HG02763 (cell line): Measurements from ENCODE around the gene MIPOL1.
"Not testable (repeated sequence)": the region's sequence is repeated elsewhere in the genome, so short reads cannot be mapped to it uniquely, and the experiment has no call there.

Experiments used
- ATAC-seq: cut with Tn5 transposase; IDR thresholded peaks from one replicate; pipeline ENCODE4 v1.9.1; 2021; ENCODE audit warnings: mild to moderate bottlenecking, moderate library complexity; ENCODE audit not compliant: unreplicated experiment

MIPOL1 gene

DNA sequence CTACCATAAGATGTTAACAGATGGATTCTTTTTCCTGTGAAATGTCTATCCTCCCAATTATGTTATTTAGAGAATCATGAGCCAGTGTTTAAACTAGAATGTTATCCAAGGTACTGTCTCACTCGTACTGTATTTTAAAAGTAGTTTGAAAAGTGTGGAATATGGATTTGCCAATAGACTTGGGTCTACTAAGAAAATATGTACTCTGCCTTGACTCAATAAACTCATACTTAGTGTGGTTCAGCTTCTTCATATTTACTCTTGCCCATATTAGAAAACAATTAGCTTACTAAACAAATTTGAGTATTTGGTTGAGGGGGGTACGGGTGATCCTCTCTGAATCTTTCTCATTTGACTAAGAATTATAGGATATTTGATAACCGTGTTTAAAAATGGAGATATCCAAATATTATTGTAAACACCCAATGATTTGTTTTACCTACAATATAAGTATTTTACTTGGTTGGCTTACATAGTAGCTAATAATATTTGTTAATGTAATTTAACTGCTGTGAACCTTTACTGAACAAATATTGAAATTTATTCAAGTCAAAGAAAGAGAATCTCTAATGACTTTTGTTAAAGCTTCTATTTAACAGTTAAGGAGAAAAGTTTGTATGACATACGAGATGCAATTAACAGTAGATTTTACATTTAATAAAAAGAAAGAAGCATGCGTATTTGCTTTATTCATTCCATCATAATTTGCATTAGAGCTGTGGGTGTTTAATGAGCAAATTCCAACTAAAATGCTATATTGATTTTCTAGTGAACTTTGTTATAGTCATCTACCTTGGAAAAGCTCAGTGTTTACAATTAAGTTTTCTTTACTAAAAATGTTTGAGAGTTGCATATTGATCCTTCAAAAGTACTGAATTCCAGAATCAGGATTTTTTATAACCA, 81.2 kb downstream of the MIPOL1 start:
- no peak for ATAC-seq

DNA sequence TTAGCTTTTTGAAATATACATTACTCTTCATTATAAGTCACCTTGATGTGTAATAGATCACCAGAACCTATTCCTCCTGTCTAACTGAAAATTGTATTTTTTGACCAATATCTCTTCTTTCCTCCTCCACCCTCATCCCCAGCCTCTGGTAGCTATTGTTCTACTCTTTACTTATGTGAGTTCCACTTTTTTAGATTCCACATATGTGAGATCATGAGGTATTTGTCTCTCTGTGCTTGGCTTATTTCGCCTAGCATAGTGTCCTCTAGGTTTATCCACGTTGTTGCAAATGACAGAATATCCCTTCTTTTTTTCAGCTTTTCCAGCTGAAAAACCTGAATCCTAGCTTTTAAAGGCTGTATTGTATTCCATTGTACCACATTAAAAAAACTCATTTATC, 82.1 kb downstream of the MIPOL1 start:
- no peak for ATAC-seq

DNA sequence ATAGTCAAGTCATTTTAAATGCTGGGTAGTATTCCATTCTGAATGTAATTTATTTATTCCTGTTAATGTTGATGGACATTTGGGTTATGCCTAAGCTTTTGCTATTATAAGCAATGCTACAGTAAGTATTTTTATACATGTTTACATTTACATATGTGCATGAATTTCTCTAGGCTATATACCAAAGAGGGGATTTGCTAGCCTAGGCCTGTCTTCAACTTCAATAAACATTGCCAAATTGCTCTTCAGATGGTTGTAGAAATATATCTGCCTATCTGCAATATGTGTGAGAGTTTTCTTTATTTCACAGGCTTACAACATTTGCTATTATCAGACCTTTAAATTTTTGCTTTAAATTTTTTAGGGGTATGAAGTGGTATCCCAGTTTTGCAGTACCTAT, 87.0 kb downstream of the MIPOL1 start:
- ATAC-seq, result no peak

GRCh38 chr14:37285220-37285619, 87.5 kb downstream of the MIPOL1 start:
- ATAC-seq, result no peak

- ATAC-seq, result no peak
Observed at GRCh38 chr14:37289688-37290087, 92.0 kb downstream of the MIPOL1 start.

- ATAC-seq, result not testable (repeated sequence)
Observed at GRCh38 chr14:37295262-37295661, 97.5 kb downstream of the MIPOL1 start.

GRCh38 chr14:37311252-37311651, 113.5 kb downstream of the MIPOL1 start:
- no peak for ATAC-seq

DNA sequence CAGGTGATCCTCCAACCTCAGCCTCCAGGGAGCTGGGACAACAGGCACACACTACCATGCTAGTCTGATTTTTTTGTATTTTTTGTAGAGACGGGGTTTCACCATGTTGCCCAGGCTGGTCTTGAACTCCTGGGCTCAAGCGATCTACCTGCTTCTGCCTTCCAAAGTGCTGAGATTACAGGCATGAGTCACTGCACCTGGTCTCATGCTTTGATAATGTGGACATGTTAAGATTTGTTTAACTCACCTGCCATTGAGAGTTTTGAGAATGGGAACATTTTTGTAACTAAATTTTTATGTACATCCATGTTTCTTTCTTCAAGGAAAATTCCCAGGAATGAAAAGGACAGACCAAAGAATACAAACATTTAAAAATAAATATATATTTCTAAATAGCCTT, 121.2 kb downstream of the MIPOL1 start:
- ATAC-seq, result no peak

GRCh38 chr14:37320106-37320505, 122.4 kb downstream of the MIPOL1 start:
- ATAC-seq, result no peak

GRCh38 chr14:37325332-37325731, 127.6 kb downstream of the MIPOL1 start:
- no peak for ATAC-seq

GRCh38 chr14:37326434-37326833, 128.7 kb downstream of the MIPOL1 start:
- ATAC-seq, result no peak

GRCh38 chr14:37327933-37328332, 130.2 kb downstream of the MIPOL1 start:
- ATAC-seq, result not testable (repeated sequence)

DNA sequence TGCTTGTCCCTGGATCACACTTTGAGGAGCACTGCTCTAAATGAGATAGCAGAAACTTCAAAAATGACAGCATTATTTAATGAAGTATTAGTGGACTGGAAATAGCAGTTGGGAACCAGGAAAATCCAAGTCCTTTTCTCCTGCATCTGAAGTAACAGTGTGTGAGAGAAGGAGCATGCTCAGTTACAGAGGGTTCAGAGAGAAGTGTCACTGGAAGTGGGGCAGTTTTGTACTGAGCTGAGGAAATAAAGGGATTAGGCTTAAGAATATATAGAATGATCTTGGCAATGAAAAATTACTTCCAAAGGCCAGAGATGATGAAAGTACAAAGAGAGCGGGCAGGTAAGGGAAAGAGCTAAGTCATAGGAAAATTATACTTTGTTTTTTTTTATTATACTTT, 130.9 kb downstream of the MIPOL1 start:
- ATAC-seq, result no peak

- no peak for ATAC-seq
Observed at GRCh38 chr14:37329189-37330001, 131.7 kb downstream of the MIPOL1 start.

GRCh38 chr14:37330910-37331309, 133.2 kb downstream of the MIPOL1 start:
- no peak for ATAC-seq

DNA sequence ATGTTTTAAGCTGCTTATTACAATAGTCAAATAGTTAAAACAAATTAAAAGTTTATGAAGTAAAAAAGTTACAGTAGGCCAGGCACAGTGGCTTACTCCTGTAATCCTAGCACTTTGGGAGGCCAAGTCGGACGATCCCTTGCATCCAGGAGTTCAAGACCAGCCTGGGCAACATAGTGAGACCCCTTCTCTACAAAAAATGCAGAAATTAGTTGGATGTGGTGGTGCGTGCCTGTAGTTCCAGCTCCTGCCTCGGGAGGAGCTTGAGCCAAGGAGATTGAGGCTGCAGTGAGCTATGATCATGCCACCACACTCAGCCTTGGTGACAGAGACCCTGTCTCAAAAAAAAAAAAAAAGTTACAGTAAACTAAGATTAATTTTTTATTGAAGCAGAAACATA, 142.6 kb downstream of the MIPOL1 start:
- ATAC-seq, result no peak

DNA sequence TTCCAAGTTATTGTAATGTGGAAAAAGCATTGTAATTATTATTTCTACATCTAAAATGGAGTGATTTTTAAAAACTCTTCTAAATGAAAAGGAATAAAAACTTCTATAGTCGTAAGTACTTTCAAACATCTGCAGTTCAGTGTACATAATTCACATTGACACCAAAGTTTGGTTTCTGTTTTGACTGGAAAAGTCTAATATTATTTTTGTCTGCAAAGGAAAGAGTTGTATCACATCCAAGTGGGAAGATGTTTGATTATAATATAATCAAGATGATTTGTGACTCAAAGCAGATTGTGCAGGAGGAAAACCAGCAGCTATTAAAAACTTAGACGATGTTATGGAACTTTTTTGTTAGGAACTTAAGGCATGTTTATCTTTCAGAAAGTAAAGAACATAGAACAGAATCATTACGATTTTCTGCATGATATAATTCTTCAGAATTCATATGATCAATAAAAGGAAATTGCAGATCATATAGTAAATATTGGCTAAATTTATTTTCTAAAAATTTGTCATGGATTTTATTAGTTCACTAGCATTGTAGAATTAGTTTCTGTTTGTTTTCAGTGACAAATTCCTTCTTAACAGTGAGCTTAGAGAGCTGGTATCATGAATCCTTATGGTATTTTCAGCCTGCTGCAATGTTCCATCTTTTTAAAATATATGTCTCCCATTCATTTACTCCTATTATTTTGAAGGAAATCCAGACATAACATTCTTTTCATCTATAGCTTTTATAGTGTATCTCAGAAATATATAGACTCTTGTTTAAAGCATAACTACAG, 145.8 kb downstream of the MIPOL1 start:
- no peak for ATAC-seq

DNA sequence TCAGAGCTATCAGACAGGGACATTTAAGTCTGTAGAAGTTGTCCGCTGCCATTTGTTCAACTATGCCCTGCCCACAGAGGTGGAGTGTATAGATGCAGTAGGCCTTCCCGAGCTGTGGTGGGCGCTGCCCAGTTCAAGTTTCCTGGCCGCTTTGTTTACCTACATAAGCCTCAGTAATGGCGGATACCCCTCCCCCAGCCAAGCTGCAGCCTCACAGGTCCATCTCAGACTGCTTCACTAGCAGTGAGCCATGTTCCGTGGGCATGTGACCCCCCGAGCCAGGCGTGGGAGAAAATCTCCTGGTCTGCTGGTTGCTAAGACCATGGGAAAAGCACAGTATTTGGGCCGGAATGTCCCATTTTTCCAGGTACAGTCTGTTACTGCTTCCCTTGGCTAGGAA, 165.9 kb downstream of the MIPOL1 start:
- no peak for ATAC-seq

DNA sequence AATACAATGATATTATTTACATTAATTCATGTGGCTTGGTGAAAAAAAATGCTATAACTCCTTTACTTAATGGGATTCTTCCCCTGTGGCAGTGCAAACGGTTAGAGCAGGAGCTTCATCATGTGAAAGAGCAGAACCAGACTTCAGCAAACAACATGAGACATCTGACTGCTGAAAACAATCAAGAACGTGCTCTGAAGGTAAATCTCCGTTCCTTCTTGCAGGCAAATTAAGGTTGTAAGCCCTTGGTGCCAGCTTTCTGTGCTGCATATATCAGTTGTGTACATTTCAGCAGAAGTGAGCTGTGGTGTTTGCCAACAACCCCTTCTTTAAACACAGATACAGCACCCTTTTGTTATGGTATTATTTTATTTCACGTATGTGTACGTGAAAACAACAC, 171.7 kb downstream of the MIPOL1 start:
- no peak for ATAC-seq

DNA sequence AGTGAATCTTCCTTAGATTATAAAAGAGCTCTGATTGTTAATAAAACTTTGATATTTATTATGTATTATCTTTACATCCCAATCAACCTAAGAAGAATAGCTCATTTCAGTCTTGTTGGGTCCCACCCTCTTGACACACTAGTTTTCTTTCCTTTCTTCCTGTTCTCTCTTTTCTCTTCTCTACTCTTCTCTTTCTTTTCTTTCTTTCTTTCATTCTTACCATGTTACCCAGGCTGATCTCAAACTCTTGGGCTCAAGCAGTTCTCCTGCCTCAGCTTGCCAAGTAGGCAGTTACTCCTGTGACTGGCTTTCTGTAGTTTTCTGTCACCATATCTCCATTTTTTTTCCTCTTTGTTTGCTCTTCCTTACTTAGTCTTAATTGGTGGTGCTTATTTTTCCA, 177.8 kb downstream of the MIPOL1 start:
- ATAC-seq, result no peak

- ATAC-seq, result no peak
Observed at GRCh38 chr14:37376944-37377609, 179.3 kb downstream of the MIPOL1 start.
